Hematopoietic multipotent progenitor cell treated with erythropoietin and hydrocortisone succinate and interleukin-3 and kit ligand, for 4 days (in vitro differentiated cells): Measurements from ENCODE around the gene RPL32.
"Not testable (repeated sequence)": the region's sequence is repeated elsewhere in the genome, so short reads cannot be mapped to it uniquely, and the experiment has no call there.

ENCODE experiments used
- DNase-seq: peaks from one replicate; pipeline ENCODE4 v3.0.0-alpha.2; 2015

RPL32 gene

GRCh38 chr3:12868039-12869034 lies 27.0 kb upstream of the RPL32 start:
- DNase-seq: peak; percentile 91

GRCh38 chr3:12866836-12867235 lies 25.5 kb upstream of the RPL32 start:
- DNase-seq: no peak

GRCh38 chr3:12865271-12865670 lies 23.9 kb upstream of the RPL32 start:
- DNase-seq: no peak

GRCh38 chr3:12862387-12862786 lies 21.0 kb upstream of the RPL32 start:
- DNase-seq: no peak

GRCh38 chr3:12861611-12862010 lies 20.2 kb upstream of the RPL32 start:
- DNase-seq: no peak

- DNase-seq: no peak
These were observed 18.5 kb upstream of the RPL32 start for GRCh38 chr3:12859840-12860239.

GRCh38 chr3:12856626-12857025 lies 15.3 kb upstream of the RPL32 start:
- no peak for DNase-seq

GRCh38 chr3:12854565-12854964 lies 13.2 kb upstream of the RPL32 start:
- no peak for DNase-seq

- DNase-seq: not testable (repeated sequence)
These were observed 12.5 kb upstream of the RPL32 start for GRCh38 chr3:12853847-12854246.

GRCh38 chr3:12852201-12852600 lies 10.8 kb upstream of the RPL32 start:
- DNase-seq: no peak

- DNase-seq: no peak
These were observed 4.4 kb upstream of the RPL32 start for GRCh38 chr3:12845811-12846210.

- DNase-seq: no peak
These were observed 1.1 kb upstream of the RPL32 start for GRCh38 chr3:12842469-12842868.

GRCh38 chr3:12841970-12842328 lies 584 bp upstream of the RPL32 start:
- no peak for DNase-seq

- no peak for DNase-seq
These were observed 695 bp downstream of the RPL32 start for GRCh38 chr3:12840591-12841148.

GRCh38 chr3:12840148-12840547 lies 1.2 kb downstream of the RPL32 start:
- DNase-seq: not testable (repeated sequence)

GRCh38 chr3:12839156-12839946 lies 2.0 kb downstream of the RPL32 start:
- peak; percentile 38 for DNase-seq

- DNase-seq: no peak
These were observed 3.0 kb downstream of the RPL32 start for GRCh38 chr3:12838179-12838965.

- DNase-seq: no peak
These were observed 3.9 kb downstream of the RPL32 start for GRCh38 chr3:12837295-12837986.

- no peak for DNase-seq
These were observed 6.2 kb downstream of the RPL32 start for GRCh38 chr3:12835052-12835665.

GRCh38 chr3:12833222-12834161 lies 7.9 kb downstream of the RPL32 start:
- DNase-seq: no peak
